MCF 10A (cell line): ENCODE measurements around the gene C2orf78. TPM values are rescaled to one million over a fixed set of nuclear protein-coding genes. Genes with fewer than 3 reads are reported as not detected.
"Not testable (repeated sequence)": the region's sequence is repeated elsewhere in the genome, so short reads cannot be mapped to it uniquely, and the experiment has no call there.

Experiments used
- Bru-seq: library from RNA; stranded (reverse); fragments of 400-500 nt; gene quantifications from one replicate; lab custom pipeline; 2021; lab: Mats Ljungman, UMichigan
- BruChase-seq, 2 experiments: library from RNA; stranded (reverse); fragments of 400-500 nt; gene quantifications; one replicate each; lab custom pipeline; 2021; lab: Mats Ljungman, UMichigan
- BruUV-seq: library from RNA; stranded (reverse); fragments of 400-500 nt; replicated peaks from 2 replicates; lab custom pipeline; 2021; lab: Mats Ljungman, UMichigan
- CTCF ChIA-PET: fragments of 300-600 bp; sonication (Branson Sonifier 250); formaldehyde crosslinking; extraction: SDS; loops from one replicate; lab custom pipeline; 2021; ENCODE audit warnings: antibody characterized with exemption, inconsistent platforms; lab: Yijun Ruan, JAX
- POLR2A ChIA-PET: fragments of 300-600, 350-650 bp; sonication (Branson Sonifier 250); formaldehyde crosslinking; extraction: SDS; loops from one replicate; lab custom pipeline; 2020; ENCODE audit warnings: antibody characterized with exemption, inconsistent platforms; lab: Yijun Ruan, JAX
- DNase-seq: peaks from one replicate; pipeline ENCODE4 v3.0.0-alpha.2; 2018; ENCODE audit not compliant: unreplicated experiment
- H3K27ac Mint-ChIP-seq: one replicate; pipeline ENCODE4 v1.8.0; 2022; ENCODE audit warnings: mild to moderate bottlenecking, low read depth, mixed read lengths; ENCODE audit not compliant: unreplicated experiment
- H3K27me3 Mint-ChIP-seq: one replicate; pipeline ENCODE4 v1.8.0; 2022; ENCODE audit warnings: mixed read lengths; ENCODE audit not compliant: insufficient read depth, unreplicated experiment
- H3K36me3 Mint-ChIP-seq: one replicate; pipeline ENCODE4 v1.8.0; 2022; ENCODE audit warnings: mild to moderate bottlenecking, moderate library complexity, mixed read lengths; ENCODE audit not compliant: insufficient read depth, unreplicated experiment
- H3K4me1 Mint-ChIP-seq: one replicate; pipeline ENCODE4 v1.8.0; 2022; ENCODE audit warnings: mixed read lengths; ENCODE audit not compliant: insufficient read depth, unreplicated experiment
- H3K4me3 Mint-ChIP-seq: one replicate; pipeline ENCODE4 v1.8.0; 2022; ENCODE audit warnings: mild to moderate bottlenecking, moderate library complexity, mixed read lengths; ENCODE audit not compliant: unreplicated experiment
- H3K9me3 Mint-ChIP-seq: one replicate; pipeline ENCODE4 v1.8.0; 2022; ENCODE audit warnings: mixed read lengths; ENCODE audit not compliant: unreplicated experiment
- CTCF ChIP-seq: fragments of 200-600 bp; IDR thresholded peaks from one replicate; pipeline ENCODE4 v1.8.0; 2022; ENCODE audit warnings: antibody characterized with exemption, mild to moderate bottlenecking; ENCODE audit not compliant: unreplicated experiment
- intact Hi-C: fragments of 100-400 bp; cut with micrococcal nuclease; formaldehyde crosslinking; loops from 2 replicates; pipeline ENCODE4 v1.14.1; 2022
- long read RNA-seq: library from polyadenylated mRNA; stranded (forward); transcript quantifications from one replicate; pipeline ENCODE4 v2.0.0, GENCODE V29; 2022
- total RNA-seq: library from RNA; stranded (reverse); gene quantifications from 2 replicates; pipeline ENCODE4 v1.2.3, GENCODE V29; 2022

Gene C2orf78
- total RNA-seq (not detected in 2 replicates), Bru-seq, nascent RNA (not detected), BruChase-seq, experiment 1, labeled RNA remaining after a 6-hour chase (not detected), BruChase-seq, experiment 2, labeled RNA remaining after a 2-hour chase (not detected)
- long read RNA-seq: 0 reads

- POLR2A ChIA-PET, intact Hi-C loops, H3K27me3 Mint-ChIP-seq, H3K36me3 Mint-ChIP-seq, H3K4me3 Mint-ChIP-seq, H3K4me1 Mint-ChIP-seq, DNase-seq, CTCF ChIA-PET, BruUV-seq, H3K9me3 Mint-ChIP-seq: not testable (repeated sequence)
- H3K27ac Mint-ChIP-seq: peak within 1 kb of the TSS; percentile 72
These were observed at the start of gene C2orf78 for GRCh38 chr2:73783883-73784282. C2orf78 (plus strand) TSS chr2:73784183; CDS start chr2:73784310, 127 bp downstream.

- Mint-ChIP-seq H3K4me3 (peak overlapping the region; percentile 86), H3K27ac (peak overlapping the region; percentile 92), H3K4me1 (peaks cover 11% of the 10 kb centered on the region), H3K36me3 (peaks cover 48% of the 10 kb centered on the region), H3K27me3 (no peaks in the 10 kb centered on the region), H3K9me3 (no peaks in the 10 kb centered on the region)
- TF ChIP-seq CTCF: no peak
- BruUV-seq: TSS peak; percentile 50
- CTCF ChIA-PET: interaction anchor here (0.6 kb wide), 1 partner anchor 274 kb away, joined by 3 read pairs; no protein-coding TSS in a partner anchor
- POLR2A ChIA-PET: interaction anchor here (0.6 to 2.7 kb wide), 18 partner anchors 13 to 1099 kb away, joined by 3 to 17 read pairs (median 6); partner anchors contain the start of genes CCT7, DUSP11, INO80B and MOB1A
- intact Hi-C loops: no loop called here
- no peak for DNase-seq
These were observed 47.6 kb upstream of the C2orf78 start for GRCh38 chr2:73736378-73736777.

GRCh38 chr2:73736855-73737779 lies 46.9 kb upstream of the C2orf78 start, which contains the start of gene TPRKB:
TPRKB (minus strand) TSS chr2:73737345; CDS start chr2:73734569, 2,776 bp downstream.
- ChIA-PET POLR2A (interaction anchor here (0.6 to 2.7 kb wide), 34 partner anchors 10 to 1098 kb away, joined by 3 to 17 read pairs (median 4); partner anchors contain the start of genes C2orf81, CCT7, DUSP11 and INO80B), CTCF (interaction anchor here (0.6 to 1.5 kb wide), 4 partner anchors 9 to 447 kb away, joined by 3 to 5 read pairs (median 3); no protein-coding TSS in a partner anchor)
- H3K27ac Mint-ChIP-seq: peak within 1 kb of the TSS; percentile 92
- peaks cover 11% of the 10 kb centered on the region for H3K4me1 Mint-ChIP-seq
- intact Hi-C loops: no loop called here
- no peak for TF ChIP-seq CTCF
- H3K9me3 Mint-ChIP-seq: no peaks in the 10 kb centered on the region
- peaks cover 41% of the 10 kb centered on the region for H3K36me3 Mint-ChIP-seq
- no peaks in the 10 kb centered on the region for H3K27me3 Mint-ChIP-seq
- peak within 1 kb of the TSS; percentile 86 for H3K4me3 Mint-ChIP-seq
- peak; percentile 98 for DNase-seq
- BruUV-seq: no TSS peak

GRCh38 chr2:73739101-73739500 lies 44.9 kb upstream of the C2orf78 start:
- Mint-ChIP-seq H3K9me3 (no peaks in the 10 kb centered on the region), H3K36me3 (peaks cover 25% of the 10 kb centered on the region), H3K27me3 (no peaks in the 10 kb centered on the region), H3K4me3 (no peak overlapping the region), H3K27ac (no peak overlapping the region), H3K4me1 (peaks cover 11% of the 10 kb centered on the region)
- no peak for TF ChIP-seq CTCF
- intact Hi-C loops: no loop called here
- CTCF ChIA-PET: no interaction called here
- no TSS peak for BruUV-seq
- POLR2A ChIA-PET: interaction anchor here (2.7 kb wide), 1 partner anchor 10 kb away, joined by 17 read pairs; no protein-coding TSS in a partner anchor
- no peak for DNase-seq
